Loucy (cell line): ENCODE data around the gene FGGY.

Experiments used
- H2AFZ ChIP-seq: fragments of 200-600 bp; sonication (generic); 2 replicates; pipeline ENCODE4 v1.6.0; 2016; ENCODE audit warnings: antibody characterized with exemption, mild to moderate bottlenecking, low read length, moderate library complexity
- H3F3A ChIP-seq: fragments of 200-600 bp; 2 replicates; pipeline ENCODE4 v1.6.0; 2016; ENCODE audit warnings: antibody characterized with exemption, low read depth, mild to moderate bottlenecking
- H3K27me3 ChIP-seq: fragments of 200-600 bp; sonication (generic); 2 replicates; pipeline ENCODE4 v1.6.1; 2014; ENCODE audit warnings: low read length, mild to moderate bottlenecking; ENCODE audit not compliant: insufficient read depth, poor library complexity, severe bottlenecking
- H3K36me3 ChIP-seq: fragments of 200-600 bp; sonication (generic); 2 replicates; pipeline ENCODE4 v1.6.1; 2016; ENCODE audit warnings: low read length; ENCODE audit not compliant: insufficient read depth
- H3K4me1 ChIP-seq: fragments of 200-600 bp; sonication (generic); 2 replicates; pipeline ENCODE4 v1.5.1; 2014; ENCODE audit warnings: low read length, mild to moderate bottlenecking; ENCODE audit not compliant: insufficient read depth, poor library complexity, severe bottlenecking
- H3K4me2 ChIP-seq: fragments of 200-600 bp; sonication (generic); 2 replicates; pipeline ENCODE4 v1.6.0; 2014; ENCODE audit warnings: antibody characterized with exemption, low read length, low read depth, mild to moderate bottlenecking; ENCODE audit not compliant: poor library complexity, severe bottlenecking
- H3K4me3 ChIP-seq: fragments of 200-600 bp; sonication (generic); 2 replicates; pipeline ENCODE4 v1.5.1; 2014; ENCODE audit warnings: low read length, mild to moderate bottlenecking, mixed read lengths; ENCODE audit not compliant: poor library complexity, severe bottlenecking
- H3K79me2 ChIP-seq: fragments of 200-600 bp; sonication (generic); 2 replicates; pipeline ENCODE4 v1.6.1; 2014; ENCODE audit warnings: low read length; ENCODE audit not compliant: insufficient read depth
- H3K9ac ChIP-seq: fragments of 200-600 bp; sonication (generic); 2 replicates; pipeline ENCODE4 v1.6.0; 2014; ENCODE audit warnings: mild to moderate bottlenecking, low read depth, low read length, moderate library complexity; ENCODE audit not compliant: poor library complexity, severe bottlenecking
- H3K9me2 ChIP-seq: fragments of 200-600 bp; sonication (generic); replicated peaks from 2 replicates; pipeline ENCODE4 v1.6.1; 2016; ENCODE audit warnings: low read depth, low read length, mixed read lengths
- H3K9me3 ChIP-seq: fragments of 200-600 bp; sonication (generic); 2 replicates; pipeline ENCODE4 v1.6.1; 2014; ENCODE audit warnings: mild to moderate bottlenecking, antibody characterized with exemption, low read length, low read depth; ENCODE audit not compliant: insufficient read depth
- H4K20me1 ChIP-seq: fragments of 200-600 bp; sonication (generic); 2 replicates; pipeline ENCODE4 v1.6.0; 2014; ENCODE audit warnings: antibody characterized with exemption, low read length, mild to moderate bottlenecking; ENCODE audit not compliant: insufficient read depth, poor library complexity, severe bottlenecking
- EZH2phosphoT487 ChIP-seq: fragments of 200-600 bp; IDR thresholded peaks from 2 replicates; pipeline ENCODE4 v1.6.1; 2018; ENCODE audit warnings: antibody characterized with exemption, mild to moderate bottlenecking, moderate library complexity, borderline replicate concordance
- TF ChIP-seq, protein P1 (sequence below): fragments of 200-600 bp; sonication (generic); conservative IDR thresholded peaks from 2 replicates; pipeline ENCODE4 v1.5.1; 2014; ENCODE audit warnings: mild to moderate bottlenecking, antibody characterized with exemption, low read length

The FGGY gene

GRCh38 chr1:59667020-59667419 lies 370.1 kb downstream of the FGGY start:
- Histone ChIP-seq H3K9ac (no peak overlapping the region), H3K4me2 (no peak overlapping the region), H4K20me1 (no peaks in the 10 kb centered on the region), H3K9me2 (no peaks in the 10 kb centered on the region), H2AFZ (no peak overlapping the region), H3K79me2 (no peaks in the 10 kb centered on the region), H3F3A (no peaks in the 10 kb centered on the region), H3K4me1 (no peaks in the 10 kb centered on the region), H3K9me3 (no peaks in the 10 kb centered on the region), H3K36me3 (no peaks in the 10 kb centered on the region), H3K27me3 (no peaks in the 10 kb centered on the region), H3K4me3 (no peak overlapping the region)
- TF ChIP-seq, protein P1, sequence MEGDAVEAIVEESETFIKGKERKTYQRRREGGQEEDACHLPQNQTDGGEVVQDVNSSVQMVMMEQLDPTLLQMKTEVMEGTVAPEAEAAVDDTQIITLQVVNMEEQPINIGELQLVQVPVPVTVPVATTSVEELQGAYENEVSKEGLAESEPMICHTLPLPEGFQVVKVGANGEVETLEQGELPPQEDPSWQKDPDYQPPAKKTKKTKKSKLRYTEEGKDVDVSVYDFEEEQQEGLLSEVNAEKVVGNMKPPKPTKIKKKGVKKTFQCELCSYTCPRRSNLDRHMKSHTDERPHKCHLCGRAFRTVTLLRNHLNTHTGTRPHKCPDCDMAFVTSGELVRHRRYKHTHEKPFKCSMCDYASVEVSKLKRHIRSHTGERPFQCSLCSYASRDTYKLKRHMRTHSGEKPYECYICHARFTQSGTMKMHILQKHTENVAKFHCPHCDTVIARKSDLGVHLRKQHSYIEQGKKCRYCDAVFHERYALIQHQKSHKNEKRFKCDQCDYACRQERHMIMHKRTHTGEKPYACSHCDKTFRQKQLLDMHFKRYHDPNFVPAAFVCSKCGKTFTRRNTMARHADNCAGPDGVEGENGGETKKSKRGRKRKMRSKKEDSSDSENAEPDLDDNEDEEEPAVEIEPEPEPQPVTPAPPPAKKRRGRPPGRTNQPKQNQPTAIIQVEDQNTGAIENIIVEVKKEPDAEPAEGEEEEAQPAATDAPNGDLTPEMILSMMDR = no peak
- no peak for TF ChIP-seq EZH2phosphoT487

- Histone ChIP-seq H3K4me2 (no peak overlapping the region), H2AFZ (no peak overlapping the region), H3K27me3 (no peaks in the 10 kb centered on the region), H3K4me1 (peaks cover 7% of the 10 kb centered on the region), H4K20me1 (no peaks in the 10 kb centered on the region), H3K36me3 (no peaks in the 10 kb centered on the region), H3K9me2 (no peaks in the 10 kb centered on the region), H3K4me3 (no peak overlapping the region), H3F3A (no peaks in the 10 kb centered on the region), H3K9ac (no peak overlapping the region), H3K9me3 (no peaks in the 10 kb centered on the region), H3K79me2 (no peaks in the 10 kb centered on the region)
- TF ChIP-seq EZH2phosphoT487 = no peak
- TF ChIP-seq, protein P1 = no peak
These were observed 372.9 kb downstream of the FGGY start for GRCh38 chr1:59669752-59670312.

DNA sequence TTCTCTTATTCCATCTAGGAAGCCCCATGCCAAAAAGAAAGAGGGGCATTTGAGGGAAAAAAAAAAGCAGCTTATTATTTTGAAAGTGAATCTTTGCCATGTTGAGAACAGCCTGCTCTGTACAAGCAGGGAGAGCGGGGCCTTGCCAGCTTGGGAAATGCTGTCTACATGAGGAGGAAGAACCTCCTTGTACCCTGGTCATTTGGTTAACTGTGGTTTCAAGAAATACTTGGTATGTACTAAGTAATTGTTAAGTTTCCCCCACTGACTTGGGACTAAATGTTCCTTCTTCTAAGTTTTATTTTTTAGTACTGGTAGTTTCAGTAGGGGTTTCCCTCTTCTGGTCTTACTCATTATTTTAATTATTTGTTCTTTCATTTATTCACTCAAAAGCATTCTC lies 373.8 kb downstream of the FGGY start:
- Histone ChIP-seq H3K36me3 (no peaks in the 10 kb centered on the region), H3K4me2 (no peak overlapping the region), H4K20me1 (no peaks in the 10 kb centered on the region), H3K9me3 (no peaks in the 10 kb centered on the region), H3K4me3 (no peak overlapping the region), H3F3A (no peaks in the 10 kb centered on the region), H3K9me2 (no peaks in the 10 kb centered on the region), H3K9ac (no peak overlapping the region), H3K4me1 (peaks cover 7% of the 10 kb centered on the region), H3K79me2 (no peaks in the 10 kb centered on the region), H2AFZ (no peak overlapping the region), H3K27me3 (no peaks in the 10 kb centered on the region)
- TF ChIP-seq, protein P1 = no peak
- no peak for TF ChIP-seq EZH2phosphoT487
